Osteocyte (in vitro differentiated cells): ENCODE data around the gene SENP3. TPM values are rescaled to one million over a fixed set of nuclear protein-coding genes. Genes with fewer than 3 reads are reported as not detected.

Experiments used
- DNase-seq: peaks from one replicate; pipeline ENCODE4 v3.0.0; 2021; ENCODE audit warnings: mixed read lengths; ENCODE audit not compliant: unreplicated experiment; ENCODE audit errors: extremely low spot score
- H3K27ac Mint-ChIP-seq: one replicate; pipeline ENCODE4 v1.8.0; 2021; ENCODE audit warnings: mild to moderate bottlenecking, mixed read lengths; ENCODE audit not compliant: unreplicated experiment
- H3K27me3 Mint-ChIP-seq: one replicate; pipeline ENCODE4 v1.8.0; 2021; ENCODE audit warnings: mixed read lengths; ENCODE audit not compliant: unreplicated experiment
- H3K36me3 Mint-ChIP-seq: one replicate; pipeline ENCODE4 v1.8.0; 2021; ENCODE audit warnings: mixed read lengths; ENCODE audit not compliant: unreplicated experiment
- H3K4me1 Mint-ChIP-seq: one replicate; pipeline ENCODE4 v1.8.0; 2021; ENCODE audit warnings: mixed read lengths; ENCODE audit not compliant: unreplicated experiment
- H3K4me3 Mint-ChIP-seq: one replicate; pipeline ENCODE4 v1.8.0; 2021; ENCODE audit warnings: mild to moderate bottlenecking, moderate library complexity, mixed read lengths; ENCODE audit not compliant: unreplicated experiment
- H3K9me3 Mint-ChIP-seq: one replicate; pipeline ENCODE4 v1.8.0; 2021; ENCODE audit warnings: mixed read lengths; ENCODE audit not compliant: unreplicated experiment
- total RNA-seq: library from RNA; stranded (reverse); gene quantifications from 2 replicates; pipeline ENCODE4 v1.2.1, GENCODE V29; 2021
- TF ChIP-seq, protein P1 (sequence below): fragments of 200-600 bp; sonication (generic); IDR thresholded peaks from 2 replicates; pipeline ENCODE4 v1.5.0; 2021; ENCODE audit warnings: antibody characterized with exemption, mild to moderate bottlenecking, moderate library complexity

The SENP3 gene
- total RNA-seq, 1 donor from 2014 or later, result 52.5 TPM

DNA sequence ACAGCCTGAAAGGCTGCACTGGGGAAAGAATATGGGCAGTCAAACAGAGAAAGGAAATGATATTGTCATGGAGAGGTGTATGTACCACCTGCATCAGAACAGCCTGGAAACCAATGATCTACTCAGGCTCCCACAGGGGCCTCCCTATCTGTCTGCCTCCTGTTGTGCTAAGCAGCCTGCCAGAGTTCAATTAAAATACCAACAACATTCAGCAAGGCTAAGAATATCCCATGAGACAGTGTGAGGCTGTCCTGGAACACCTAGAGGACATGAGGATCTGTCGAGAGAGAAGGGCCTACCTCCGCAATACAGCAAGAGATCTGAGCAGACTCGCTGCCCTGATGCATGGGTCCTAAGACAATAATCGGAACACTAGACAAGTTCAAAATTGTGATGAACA, 44.6 kb downstream of the SENP3 start:
- DNase-seq, result no peak
- Mint-ChIP-seq H3K4me1 (peaks cover 16% of the 10 kb centered on the region), H3K4me3 (no peak overlapping the region), H3K9me3 (no peaks in the 10 kb centered on the region), H3K27me3 (no peaks in the 10 kb centered on the region), H3K27ac (no peak overlapping the region), H3K36me3 (peaks cover 42% of the 10 kb centered on the region)
- TF ChIP-seq, protein P1, sequence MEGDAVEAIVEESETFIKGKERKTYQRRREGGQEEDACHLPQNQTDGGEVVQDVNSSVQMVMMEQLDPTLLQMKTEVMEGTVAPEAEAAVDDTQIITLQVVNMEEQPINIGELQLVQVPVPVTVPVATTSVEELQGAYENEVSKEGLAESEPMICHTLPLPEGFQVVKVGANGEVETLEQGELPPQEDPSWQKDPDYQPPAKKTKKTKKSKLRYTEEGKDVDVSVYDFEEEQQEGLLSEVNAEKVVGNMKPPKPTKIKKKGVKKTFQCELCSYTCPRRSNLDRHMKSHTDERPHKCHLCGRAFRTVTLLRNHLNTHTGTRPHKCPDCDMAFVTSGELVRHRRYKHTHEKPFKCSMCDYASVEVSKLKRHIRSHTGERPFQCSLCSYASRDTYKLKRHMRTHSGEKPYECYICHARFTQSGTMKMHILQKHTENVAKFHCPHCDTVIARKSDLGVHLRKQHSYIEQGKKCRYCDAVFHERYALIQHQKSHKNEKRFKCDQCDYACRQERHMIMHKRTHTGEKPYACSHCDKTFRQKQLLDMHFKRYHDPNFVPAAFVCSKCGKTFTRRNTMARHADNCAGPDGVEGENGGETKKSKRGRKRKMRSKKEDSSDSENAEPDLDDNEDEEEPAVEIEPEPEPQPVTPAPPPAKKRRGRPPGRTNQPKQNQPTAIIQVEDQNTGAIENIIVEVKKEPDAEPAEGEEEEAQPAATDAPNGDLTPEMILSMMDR, result no peak

- H3K4me3 Mint-ChIP-seq, result no peak overlapping the region
- H3K4me1 Mint-ChIP-seq, result peaks cover 44% of the 10 kb centered on the region
- peaks cover 19% of the 10 kb centered on the region for H3K36me3 Mint-ChIP-seq
- H3K9me3 Mint-ChIP-seq, result no peaks in the 10 kb centered on the region
- no peak for DNase-seq
- H3K27ac Mint-ChIP-seq, result peak overlapping the region; percentile 14
- no peaks in the 10 kb centered on the region for H3K27me3 Mint-ChIP-seq
- TF ChIP-seq, protein P1, result no peak
These were observed 48.9 kb downstream of the SENP3 start for GRCh38 chr17:7610641-7611040.

DNA sequence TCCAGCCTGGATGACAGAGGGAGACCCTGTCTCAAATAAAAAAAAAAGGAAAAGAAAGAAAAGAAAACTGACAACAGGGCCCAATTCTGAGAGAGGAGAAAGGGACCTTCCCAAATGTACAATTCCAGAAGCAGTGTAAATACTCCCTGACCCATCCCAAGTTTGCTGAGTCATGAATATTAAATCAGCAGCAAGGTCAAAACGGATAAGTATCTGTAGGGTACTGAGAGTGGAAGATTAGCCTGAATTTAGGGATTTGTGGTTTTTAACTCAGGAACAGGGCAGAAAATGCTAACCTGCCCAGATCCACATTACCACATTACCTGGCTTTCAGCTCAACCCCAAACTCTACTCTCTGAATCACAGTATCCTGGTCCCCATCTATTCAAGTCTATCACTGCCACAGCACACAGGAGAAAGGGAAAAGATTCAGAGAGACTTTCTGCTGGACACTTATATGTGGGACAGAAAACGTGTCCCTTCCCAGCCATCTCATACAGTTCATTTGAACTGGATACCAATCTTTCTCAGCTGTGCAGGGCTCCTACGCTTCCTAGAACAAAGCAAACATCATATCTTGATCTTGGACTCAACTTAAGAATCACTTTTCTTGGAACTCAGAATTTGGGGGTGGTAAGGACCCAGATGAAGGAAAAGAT, 50.0 kb downstream of the SENP3 start:
- Mint-ChIP-seq H3K27me3 (no peaks in the 10 kb centered on the region), H3K9me3 (no peaks in the 10 kb centered on the region), H3K36me3 (peaks cover 11% of the 10 kb centered on the region), H3K27ac (peak overlapping the region; percentile 64), H3K4me1 (peaks cover 42% of the 10 kb centered on the region), H3K4me3 (peak overlapping the region; percentile 82)
- TF ChIP-seq, protein P1, result no peak
- no peak for DNase-seq

DNA sequence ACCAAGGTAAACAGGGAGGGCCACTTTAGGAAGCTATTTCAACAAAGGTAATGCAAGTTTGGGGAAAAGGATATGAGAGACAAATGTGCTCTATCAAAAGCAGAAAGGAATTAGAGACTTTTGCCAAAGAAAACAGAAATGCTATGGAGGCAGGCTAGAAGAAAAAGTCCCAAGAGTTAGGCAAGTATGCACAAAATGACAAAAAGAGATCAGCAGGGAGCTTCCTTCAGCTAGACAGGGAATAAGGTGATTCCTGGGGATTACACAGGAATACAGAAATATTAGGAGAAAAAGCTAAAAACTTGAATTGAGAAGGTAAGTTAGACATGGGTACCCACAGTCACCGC, 50.5 kb downstream of the SENP3 start:
- TF ChIP-seq, protein P1, result no peak
- peak overlapping the region; percentile 82 for H3K4me3 Mint-ChIP-seq

DNA sequence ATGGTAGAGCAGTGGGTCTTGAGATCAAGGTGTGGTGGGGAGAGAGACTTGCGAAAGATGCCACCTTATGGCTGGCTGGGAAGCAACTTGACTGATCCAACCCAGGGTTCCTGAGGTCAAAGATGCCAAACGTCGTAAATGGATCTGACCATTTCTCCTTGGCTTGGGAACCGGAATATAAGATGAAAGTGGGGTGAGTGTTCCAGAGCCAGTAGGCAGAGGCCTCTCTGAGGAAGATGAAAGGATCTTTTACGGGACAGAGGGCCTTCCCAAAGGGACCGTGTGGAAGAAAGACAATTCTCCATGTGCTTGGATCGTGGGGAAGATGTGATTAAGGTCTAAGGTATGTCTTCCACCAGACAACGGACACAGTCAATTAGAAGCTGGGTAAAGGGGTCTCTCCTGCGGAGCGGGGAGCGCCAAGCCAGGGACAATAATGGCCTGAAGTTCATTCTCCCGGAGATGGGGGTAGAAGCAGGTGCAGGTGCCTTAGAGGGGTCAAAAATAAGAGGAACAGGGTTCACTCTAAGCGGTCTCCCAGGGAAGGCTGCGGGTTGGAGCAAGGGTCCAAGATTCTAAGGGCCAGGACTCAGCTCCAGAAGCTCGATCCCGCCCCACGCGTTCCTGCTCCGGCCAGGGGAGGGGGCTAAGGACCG, 52.2 kb downstream of the SENP3 start:
- Mint-ChIP-seq H3K9me3 (no peaks in the 10 kb centered on the region), H3K27ac (peak overlapping the region; percentile 83), H3K36me3 (peaks cover 11% of the 10 kb centered on the region), H3K27me3 (no peaks in the 10 kb centered on the region), H3K4me1 (peaks cover 42% of the 10 kb centered on the region), H3K4me3 (peak overlapping the region; percentile 82)
- no peak for DNase-seq
- TF ChIP-seq, protein P1, result no peak

More for the DNA sequence above, 50.5 kb downstream of the SENP3 start:
- H3K27ac Mint-ChIP-seq, result peak overlapping the region; percentile 64
- H3K4me1 Mint-ChIP-seq, result peaks cover 42% of the 10 kb centered on the region
- no peaks in the 10 kb centered on the region for H3K27me3 Mint-ChIP-seq
- no peak for DNase-seq
- H3K9me3 Mint-ChIP-seq, result no peaks in the 10 kb centered on the region
- H3K36me3 Mint-ChIP-seq, result peaks cover 11% of the 10 kb centered on the region
